Measurements from ENCODE around the gene ZNF319. TPM values are rescaled to one million over a fixed set of nuclear protein-coding genes. Genes with fewer than 3 reads are reported as not detected.

The ZNF319 gene
- total RNA-seq, 1 donor: 4.3 TPM

- H3K4me2 ChIP-seq (ENCODE audit: insufficient read depth, low read length): no peak overlapping the region
- H4K20me1 ChIP-seq (ENCODE audit: insufficient read depth, low read length): peaks cover 8% of the 10 kb centered on the region
- no peak overlapping the region for H3K4me3 ChIP-seq (ENCODE audit: insufficient read depth, low read length)
- H3K4me1 ChIP-seq (ENCODE audit: insufficient read depth, low read length): peaks cover 14% of the 10 kb centered on the region
- H3K9me3 ChIP-seq (ENCODE audit: low read depth, low read length): no peaks in the 10 kb centered on the region
- TF ChIP-seq CTCF (IDR thresholded peaks at IDR 0.05; ENCODE audit: extremely low read depth, low read depth, low read length): no peak
- H3K36me3 ChIP-seq (ENCODE audit: insufficient read depth, low read length): peaks cover 5% of the 10 kb centered on the region
- no peaks in the 10 kb centered on the region for H3K79me2 ChIP-seq (ENCODE audit: insufficient read depth, low read length)
- H3K27me3 ChIP-seq (ENCODE audit: insufficient read depth, low read length): peaks cover 4% of the 10 kb centered on the region
- H2AFZ ChIP-seq (ENCODE audit: low read length): no peak overlapping the region
- no peak overlapping the region for H3K27ac ChIP-seq (ENCODE audit: low read depth, low read length)
- DNase-seq (ENCODE audit: insufficient read length, low spot score, missing footprints): peak; percentile 45
Observed at GRCh38 chr16:58018803-58019202, 18.3 kb upstream of the ZNF319 start.

- Histone ChIP-seq H3K9me3 (ENCODE audit: low read depth, low read length) (no peaks in the 10 kb centered on the region), H4K20me1 (ENCODE audit: insufficient read depth, low read length) (peaks cover 4% of the 10 kb centered on the region), H2AFZ (ENCODE audit: low read length) (no peak overlapping the region), H3K27me3 (ENCODE audit: insufficient read depth, low read length) (no peaks in the 10 kb centered on the region), H3K36me3 (ENCODE audit: insufficient read depth, low read length) (peaks cover 11% of the 10 kb centered on the region), H3K27ac (ENCODE audit: low read depth, low read length) (no peak overlapping the region), H3K4me2 (ENCODE audit: insufficient read depth, low read length) (no peak overlapping the region), H3K4me1 (ENCODE audit: insufficient read depth, low read length) (peaks cover 4% of the 10 kb centered on the region), H3K4me3 (ENCODE audit: insufficient read depth, low read length) (no peak overlapping the region), H3K79me2 (ENCODE audit: insufficient read depth, low read length) (no peaks in the 10 kb centered on the region)
- TF ChIP-seq CTCF (IDR thresholded peaks at IDR 0.05; ENCODE audit: extremely low read depth, low read depth, low read length): no peak
- DNase-seq (ENCODE audit: insufficient read length, low spot score, missing footprints): peak; percentile 45
Observed at GRCh38 chr16:58016840-58017446, 16.5 kb upstream of the ZNF319 start.

GRCh38 chr16:58013201-58013956 lies 12.9 kb upstream of the ZNF319 start:
- TF ChIP-seq CTCF (IDR thresholded peaks at IDR 0.05; ENCODE audit: extremely low read depth, low read depth, low read length): no peak

GRCh38 chr16:58012481-58012880 lies 12.0 kb upstream of the ZNF319 start:
- Histone ChIP-seq H4K20me1 (ENCODE audit: insufficient read depth, low read length) (peaks cover 9% of the 10 kb centered on the region), H3K4me3 (ENCODE audit: insufficient read depth, low read length) (no peak overlapping the region), H3K4me1 (ENCODE audit: insufficient read depth, low read length) (peaks cover 8% of the 10 kb centered on the region), H3K27me3 (ENCODE audit: insufficient read depth, low read length) (no peaks in the 10 kb centered on the region), H3K4me2 (ENCODE audit: insufficient read depth, low read length) (no peak overlapping the region), H3K36me3 (ENCODE audit: insufficient read depth, low read length) (peaks cover 21% of the 10 kb centered on the region), H3K27ac (ENCODE audit: low read depth, low read length) (no peak overlapping the region), H3K9me3 (ENCODE audit: low read depth, low read length) (no peaks in the 10 kb centered on the region), H2AFZ (ENCODE audit: low read length) (no peak overlapping the region), H3K79me2 (ENCODE audit: insufficient read depth, low read length) (no peaks in the 10 kb centered on the region)
- TF ChIP-seq CTCF (IDR thresholded peaks at IDR 0.05; ENCODE audit: extremely low read depth, low read depth, low read length): no peak
- DNase-seq (ENCODE audit: insufficient read length, low spot score, missing footprints): no peak

More at GRCh38 chr16:58013201-58013956, 12.9 kb upstream of the ZNF319 start:
- Histone ChIP-seq H4K20me1 (ENCODE audit: insufficient read depth, low read length) (peaks cover 9% of the 10 kb centered on the region), H3K27me3 (ENCODE audit: insufficient read depth, low read length) (no peaks in the 10 kb centered on the region), H3K4me1 (ENCODE audit: insufficient read depth, low read length) (peaks cover 8% of the 10 kb centered on the region), H3K9me3 (ENCODE audit: low read depth, low read length) (no peaks in the 10 kb centered on the region), H3K27ac (ENCODE audit: low read depth, low read length) (no peak overlapping the region), H3K36me3 (ENCODE audit: insufficient read depth, low read length) (peaks cover 21% of the 10 kb centered on the region), H3K4me3 (ENCODE audit: insufficient read depth, low read length) (no peak overlapping the region), H2AFZ (ENCODE audit: low read length) (no peak overlapping the region), H3K79me2 (ENCODE audit: insufficient read depth, low read length) (no peaks in the 10 kb centered on the region), H3K4me2 (ENCODE audit: insufficient read depth, low read length) (no peak overlapping the region)
- DNase-seq (ENCODE audit: insufficient read length, low spot score, missing footprints): no peak
